MG63 (cell line): Measurements from ENCODE around the gene CCDC157. TPM values are rescaled to one million over a fixed set of nuclear protein-coding genes. Genes with fewer than 3 reads are reported as not detected.

Experiments
- DNase-seq: peaks from one replicate; pipeline ENCODE4 v3.0.0-alpha.2; 2020
- H3K27me3 ChIP-seq: fragments of 250-450 bp; sonication (Bioruptor Pico); 2 replicates; pipeline ENCODE4 v1.5.1; 2020; ENCODE audit warnings: mild to moderate bottlenecking, moderate library complexity
- H3K36me3 ChIP-seq: fragments of 250-450 bp; sonication (Bioruptor Pico); 2 replicates; pipeline ENCODE4 v1.5.1; 2020; ENCODE audit warnings: mild to moderate bottlenecking, moderate library complexity
- H3K4me3 ChIP-seq: fragments of 250-450 bp; sonication (Bioruptor Pico); 2 replicates; pipeline ENCODE4 v1.5.1; 2020; ENCODE audit warnings: mild to moderate bottlenecking, moderate library complexity
- H3K9me3 ChIP-seq: fragments of 250-450 bp; sonication (Bioruptor Pico); 2 replicates; pipeline ENCODE4 v1.5.1; 2020; ENCODE audit warnings: mild to moderate bottlenecking, moderate library complexity
- total RNA-seq: library from RNA; depleted of rRNA; stranded (reverse); fragments of >200 nt; shearing (Covaris generic); gene quantifications from 2 replicates; pipeline ENCODE4 v1.2.3, GENCODE V29; 2014; ENCODE audit warnings: low replicate concordance

Gene CCDC157
- total RNA-seq, 1 experiment from 2014 or later = 2.6 TPM

- Histone ChIP-seq H3K36me3 (no peaks in the 10 kb centered on the region), H3K4me3 (no peak overlapping the region), H3K27me3 (no peaks in the 10 kb centered on the region), H3K9me3 (no peaks in the 10 kb centered on the region)
- no peak for DNase-seq
Observed at GRCh38 chr22:30371321-30371720, 14.5 kb downstream of the CCDC157 start.

GRCh38 chr22:30371981-30372380, 15.2 kb downstream of the CCDC157 start:
- Histone ChIP-seq H3K36me3 (no peaks in the 10 kb centered on the region), H3K4me3 (no peak overlapping the region), H3K27me3 (no peaks in the 10 kb centered on the region), H3K9me3 (no peaks in the 10 kb centered on the region)
- DNase-seq = no peak

DNA sequence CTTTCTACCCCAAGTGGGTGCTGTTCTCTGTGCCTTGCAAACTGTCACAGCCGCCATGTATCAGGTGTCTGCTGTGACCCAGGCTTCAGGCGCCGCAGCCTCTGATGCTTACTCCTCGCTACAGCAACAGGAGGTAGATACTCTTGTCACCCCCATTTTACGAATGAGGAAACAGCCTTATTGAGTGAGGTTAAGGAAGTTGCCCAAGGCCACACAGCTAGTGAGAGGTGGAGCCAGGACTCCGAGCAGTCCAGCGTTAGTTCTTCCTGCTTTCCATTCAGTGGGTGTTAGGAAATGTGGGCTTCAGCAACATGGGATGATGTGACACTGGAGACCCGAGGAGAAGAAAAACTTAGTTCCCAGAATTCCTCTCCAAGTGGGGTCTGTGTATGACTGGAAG, 16.1 kb downstream of the CCDC157 start:
- H3K9me3 ChIP-seq = no peaks in the 10 kb centered on the region
- H3K36me3 ChIP-seq = no peaks in the 10 kb centered on the region
- H3K27me3 ChIP-seq = no peaks in the 10 kb centered on the region
- no peak for DNase-seq
- H3K4me3 ChIP-seq = no peak overlapping the region

DNA sequence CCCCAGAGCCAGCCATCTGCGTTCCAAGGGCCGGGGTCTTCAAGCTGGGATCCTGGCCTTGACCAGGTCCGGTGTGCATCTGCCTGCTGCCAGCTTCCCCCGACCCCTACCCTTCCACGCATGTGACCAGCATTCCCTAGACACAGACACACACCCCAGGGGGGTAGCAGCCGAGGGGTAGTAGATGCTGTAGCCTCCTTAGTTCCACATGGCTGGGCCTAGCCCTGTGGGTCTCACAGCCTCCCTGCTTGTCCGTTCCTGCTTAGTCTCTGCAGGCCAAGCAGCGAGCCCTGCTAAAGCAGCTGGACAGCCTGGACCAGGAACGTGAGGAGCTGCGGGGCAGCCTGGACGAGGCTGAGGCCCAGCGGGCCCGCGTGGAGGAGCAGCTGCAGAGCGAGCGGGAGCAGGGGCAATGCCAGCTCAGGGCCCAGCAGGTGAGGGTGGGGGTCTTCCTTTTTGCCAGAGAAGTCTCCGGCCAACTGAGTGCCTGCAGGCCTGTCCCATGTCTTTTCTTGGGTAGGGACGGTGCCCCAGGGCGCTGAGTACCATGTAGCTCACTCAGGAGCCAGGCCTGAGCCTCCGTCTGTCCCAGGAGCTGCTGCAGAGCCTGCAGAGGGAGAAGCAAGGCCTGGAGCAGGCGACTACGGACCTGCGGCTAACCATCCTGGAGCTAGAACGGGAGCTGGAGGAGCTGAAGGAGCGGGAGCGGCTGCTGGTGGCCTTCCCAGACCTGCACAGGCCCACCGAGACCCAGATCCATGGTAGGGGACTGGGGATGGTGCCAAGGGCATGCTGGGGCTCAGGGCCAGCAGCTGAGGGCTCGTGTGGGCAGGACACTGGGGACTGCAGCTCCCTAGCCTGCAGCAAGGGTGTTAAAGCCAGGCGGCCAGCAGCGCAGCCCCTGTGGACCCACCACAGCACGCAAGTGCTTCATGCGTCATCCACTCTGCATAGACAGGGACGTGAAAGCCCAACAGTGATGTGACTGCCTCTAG, 16.8 kb downstream of the CCDC157 start:
- no peaks in the 10 kb centered on the region for H3K36me3 ChIP-seq
- H3K27me3 ChIP-seq = no peaks in the 10 kb centered on the region
- no peak for DNase-seq
- no peak overlapping the region for H3K4me3 ChIP-seq
- H3K9me3 ChIP-seq = no peaks in the 10 kb centered on the region

DNA sequence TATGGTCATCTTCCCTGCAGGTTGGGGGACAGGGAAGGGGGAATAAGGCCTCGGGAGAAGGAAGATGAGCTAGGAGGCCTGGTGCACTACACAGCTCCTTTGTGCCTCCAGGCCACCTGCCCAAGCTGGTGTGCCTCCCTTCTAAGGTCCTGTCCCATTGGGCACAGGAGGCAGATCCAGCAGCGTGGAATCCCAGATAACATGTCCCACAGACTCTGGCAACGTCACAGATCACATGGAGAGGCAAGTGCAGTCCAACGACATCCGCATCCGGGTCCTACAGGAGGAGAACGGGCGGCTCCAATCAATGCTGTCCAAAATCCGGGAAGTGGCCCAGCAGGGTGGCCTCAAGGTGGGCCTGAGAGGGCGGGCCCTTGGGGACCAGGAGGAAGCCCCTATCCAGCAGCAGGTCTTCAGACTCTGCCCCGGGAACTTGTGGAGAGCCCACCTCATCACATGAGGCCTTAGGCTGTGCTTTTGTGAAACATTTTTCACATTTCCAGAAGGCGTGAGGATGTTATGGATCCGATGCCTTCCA, 18.6 kb downstream of the CCDC157 start:
- DNase-seq = no peak
- no peaks in the 10 kb centered on the region for H3K9me3 ChIP-seq
- no peaks in the 10 kb centered on the region for H3K27me3 ChIP-seq
- no peak overlapping the region for H3K4me3 ChIP-seq
- H3K36me3 ChIP-seq = no peaks in the 10 kb centered on the region

GRCh38 chr22:30380011-30380410, 23.2 kb downstream of the CCDC157 start:
- Histone ChIP-seq H3K9me3 (no peaks in the 10 kb centered on the region), H3K27me3 (no peaks in the 10 kb centered on the region), H3K4me3 (no peak overlapping the region), H3K36me3 (no peaks in the 10 kb centered on the region; the same call in 1 of the 2 replicates)
- no peak for DNase-seq

- Histone ChIP-seq H3K9me3 (no peaks in the 10 kb centered on the region), H3K36me3 (no peaks in the 10 kb centered on the region; the same call in 1 of the 2 replicates), H3K27me3 (no peaks in the 10 kb centered on the region), H3K4me3 (no peak overlapping the region)
- DNase-seq = no peak
Observed at GRCh38 chr22:30381264-30381663, 24.5 kb downstream of the CCDC157 start.

- H3K4me3 ChIP-seq = no peak overlapping the region
- no peak for DNase-seq
- H3K9me3 ChIP-seq = no peaks in the 10 kb centered on the region
- H3K36me3 ChIP-seq = no peaks in the 10 kb centered on the region; the same call in 1 of the 2 replicates
- H3K27me3 ChIP-seq = no peaks in the 10 kb centered on the region
Observed at GRCh38 chr22:30382340-30382739, 25.5 kb downstream of the CCDC157 start.

GRCh38 chr22:30383061-30383460, 26.3 kb downstream of the CCDC157 start:
- Histone ChIP-seq H3K4me3 (no peak overlapping the region), H3K27me3 (no peaks in the 10 kb centered on the region)
- no peak for DNase-seq

DNA sequence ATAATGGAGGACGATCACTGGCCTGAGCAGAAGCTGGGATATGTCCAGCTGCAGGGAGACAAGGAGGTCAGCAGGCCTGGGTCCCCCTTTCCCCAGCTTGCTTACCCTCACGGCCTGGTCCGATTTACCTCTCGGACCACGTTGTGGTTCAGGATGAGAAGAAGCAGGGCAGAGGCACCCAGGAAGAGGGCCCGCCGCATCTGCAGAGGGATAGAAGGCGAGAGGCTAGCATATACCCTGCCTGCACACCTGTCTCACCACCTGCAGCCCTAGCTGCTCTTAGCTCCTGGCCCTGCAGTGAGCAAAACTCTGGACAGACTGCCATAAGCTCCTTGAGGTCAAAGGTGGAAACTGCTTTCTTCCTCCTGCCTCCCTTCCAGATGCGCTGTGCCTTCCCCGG, 29.1 kb downstream of the CCDC157 start:
- H3K4me3 ChIP-seq = no peak overlapping the region
- H3K9me3 ChIP-seq = peaks cover 5% of the 10 kb centered on the region
- no peak for DNase-seq
- no peaks in the 10 kb centered on the region for H3K27me3 ChIP-seq
- no peaks in the 10 kb centered on the region; the same call in 1 of the 2 replicates for H3K36me3 ChIP-seq

More at GRCh38 chr22:30383061-30383460, 26.3 kb downstream of the CCDC157 start:
- no peaks in the 10 kb centered on the region for H3K9me3 ChIP-seq
- H3K36me3 ChIP-seq = no peaks in the 10 kb centered on the region; the same call in 1 of the 2 replicates

- no peaks in the 10 kb centered on the region for H3K27me3 ChIP-seq
- no peak for DNase-seq
- no peaks in the 10 kb centered on the region; the same call in 1 of the 2 replicates for H3K36me3 ChIP-seq
- peak overlapping the region; percentile 58 for H3K4me3 ChIP-seq
- H3K9me3 ChIP-seq = peaks cover 6% of the 10 kb centered on the region
Observed at GRCh38 chr22:30386608-30386959, 29.8 kb downstream of the CCDC157 start.

GRCh38 chr22:30386960-30387827, 30.4 kb downstream of the CCDC157 start, which contains the start of gene RNF215:
Gene RNF215, minus strand, starts transcription at chr22:30387411. Its CDS starts 98 bp downstream, at chr22:30387313.
- Histone ChIP-seq H3K9me3 (peaks cover 6% of the 10 kb centered on the region), H3K36me3 (no peaks in the 10 kb centered on the region), H3K4me3 (peak within 1 kb of the TSS; percentile 58), H3K27me3 (no peaks in the 10 kb centered on the region)
- DNase-seq = peak; percentile 74

DNA sequence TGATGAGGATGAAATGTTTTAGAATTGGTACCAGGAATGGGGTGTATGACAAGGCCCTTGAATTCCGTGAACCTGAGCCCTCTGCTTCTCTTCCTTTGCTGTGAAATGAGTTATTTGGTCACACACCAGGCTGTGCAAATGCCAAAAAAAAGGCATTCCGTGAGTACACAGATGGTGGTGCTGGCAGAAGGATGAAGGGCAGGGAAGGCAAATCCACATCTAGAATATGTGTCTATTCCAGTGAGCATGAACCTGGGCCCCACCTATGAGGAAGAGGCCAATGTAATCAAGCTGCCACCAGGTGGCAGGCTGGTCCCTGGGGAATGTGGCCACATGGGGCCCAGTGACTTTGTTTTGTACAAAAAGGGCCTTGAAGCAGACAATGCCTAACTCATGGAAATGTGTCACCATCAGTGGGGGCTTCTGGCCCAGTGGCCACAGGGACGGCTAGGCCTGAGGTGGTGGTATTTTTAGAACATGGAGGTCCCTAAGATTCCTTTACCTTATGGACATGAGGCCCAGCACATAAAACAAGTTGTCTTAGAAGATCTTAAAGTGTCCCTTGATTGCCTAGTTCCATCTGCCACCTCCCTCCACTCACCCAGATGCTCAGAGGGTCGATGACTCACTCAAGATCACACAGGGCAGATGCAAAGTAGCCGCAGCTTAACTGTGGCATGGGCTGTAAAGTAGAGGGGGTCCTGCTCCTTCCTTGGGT, 34.3 kb downstream of the CCDC157 start:
- DNase-seq = peak; percentile 43
- H3K27me3 ChIP-seq = no peaks in the 10 kb centered on the region
- H3K9me3 ChIP-seq = peaks cover 6% of the 10 kb centered on the region
- H3K4me3 ChIP-seq = no peak overlapping the region
- H3K36me3 ChIP-seq = no peaks in the 10 kb centered on the region

DNA sequence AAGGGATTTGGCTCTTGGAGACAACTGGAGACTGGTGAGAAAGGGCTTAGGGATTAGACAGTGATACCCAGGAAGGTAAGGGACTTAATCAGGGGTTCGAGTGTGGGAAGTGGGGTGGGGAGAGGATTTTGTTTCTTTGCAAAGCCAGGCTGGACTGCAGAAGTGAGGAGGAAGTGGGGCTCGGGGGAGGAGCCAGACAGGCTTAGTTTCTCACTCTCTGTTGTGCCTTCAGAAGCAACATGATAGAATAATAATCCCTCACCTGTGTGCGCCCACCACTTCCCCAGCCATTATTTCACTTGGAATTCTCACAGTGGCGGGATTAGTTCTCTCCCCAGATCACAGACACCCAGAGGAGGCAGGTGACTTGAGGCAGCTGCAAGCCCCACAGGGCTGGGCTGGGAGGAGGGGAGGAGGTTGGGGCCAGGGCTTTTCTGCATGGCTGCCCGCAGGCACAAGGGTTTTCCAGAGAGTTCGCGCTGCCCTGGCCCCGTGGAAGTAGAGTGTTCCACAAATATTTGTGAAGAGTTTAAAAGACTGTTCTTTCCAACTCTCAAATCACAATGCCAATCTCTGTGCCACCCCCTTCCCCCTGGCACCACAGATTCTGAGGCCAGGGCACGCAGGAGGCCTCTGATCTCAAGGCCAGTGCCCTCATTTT, 36.0 kb downstream of the CCDC157 start:
- Histone ChIP-seq H3K27me3 (no peaks in the 10 kb centered on the region), H3K4me3 (no peak overlapping the region), H3K36me3 (no peaks in the 10 kb centered on the region), H3K9me3 (peaks cover 6% of the 10 kb centered on the region)
- DNase-seq = no peak

GRCh38 chr22:30393322-30393680, 36.5 kb downstream of the CCDC157 start:
- Histone ChIP-seq H3K9me3 (peaks cover 6% of the 10 kb centered on the region), H3K4me3 (no peak overlapping the region)
- DNase-seq = no peak

DNA sequence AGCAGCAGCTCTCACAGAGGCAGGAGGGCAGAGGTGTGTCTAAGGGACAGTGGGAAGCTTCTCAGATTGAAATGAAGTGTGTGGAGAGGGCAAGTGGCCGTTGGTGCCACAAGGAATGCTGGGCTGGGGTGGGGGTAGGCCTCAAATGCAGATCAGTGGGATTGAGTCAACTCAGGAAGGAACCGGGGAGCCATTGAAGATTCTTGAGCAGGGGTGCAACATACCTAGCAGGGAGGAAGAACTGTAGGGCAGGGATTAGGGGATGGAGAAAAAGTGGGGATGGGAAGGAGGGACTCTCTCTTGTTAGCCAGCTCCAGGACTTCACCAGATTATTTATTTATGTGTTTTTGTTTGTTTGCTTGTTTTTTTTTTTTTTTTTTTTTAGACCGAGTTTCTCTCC, 37.1 kb downstream of the CCDC157 start:
- Histone ChIP-seq H3K27me3 (no peaks in the 10 kb centered on the region), H3K36me3 (no peaks in the 10 kb centered on the region), H3K4me3 (no peak overlapping the region), H3K9me3 (peaks cover 6% of the 10 kb centered on the region)
- no peak for DNase-seq

More at GRCh38 chr22:30393322-30393680, 36.5 kb downstream of the CCDC157 start:
- no peaks in the 10 kb centered on the region for H3K27me3 ChIP-seq
- no peaks in the 10 kb centered on the region for H3K36me3 ChIP-seq
